Measurements from ENCODE around the gene BCLAF3.

GRCh38 chrX:20016616-20016945 lies 25.7 kb upstream of the BCLAF3 start:
- no peak for TF ChIP-seq TAF1 (IDR thresholded peaks at IDR 0.05; ENCODE audit: borderline replicate concordance, low read depth, low read length)
- TF ChIP-seq POLR2AphosphoS5 (IDR thresholded peaks at IDR 0.05; ENCODE audit: low read depth, low read length) = no peak
